SU-DHL-6 (cell line): ENCODE measurements around the gene GART.

ENCODE experiments used
- CTCF ChIP-seq: fragments of 200-600 bp; sonication (generic); IDR thresholded peaks from one replicate; pipeline ENCODE4 v1.5.1; 2017; ENCODE audit warnings: antibody characterized with exemption, mild to moderate bottlenecking, low read length, moderate library complexity; ENCODE audit not compliant: insufficient read depth, poor library complexity, severe bottlenecking
- EZH2phosphoT487 ChIP-seq: fragments of 200-600 bp; sonication (generic), shearing (Covaris generic); conservative IDR thresholded peaks from 2 replicates; pipeline ENCODE4 v1.6.1; 2018; ENCODE audit warnings: mild to moderate bottlenecking, antibody characterized with exemption, low read length, moderate library complexity, mixed read lengths

GRCh38 chr21:33473344-33473743 lies 68.6 kb downstream of the GART start:
- TF ChIP-seq CTCF: no peak
- no peak for TF ChIP-seq EZH2phosphoT487
